ENCODE data around the gene TUBGCP6.

- no peak for TF ChIP-seq CTCF (conservative IDR thresholded peaks at IDR 0.05; ENCODE audit: low read length)
- no peak for TF ChIP-seq EZH2phosphoT487 (IDR thresholded peaks at IDR 0.05; ENCODE audit: borderline replicate concordance)
These were observed 27.9 kb downstream of the TUBGCP6 start for GRCh38 chr22:50216684-50217520.
